ENCODE results near the gene CDK13.

Gene CDK13

GRCh38 chr7:39967406-39968161 lies 17.5 kb downstream of the CDK13 start:
- Histone ChIP-seq H3K36me3 (ENCODE audit: insufficient read depth, low read length) (no peaks in the 10 kb centered on the region), H3K9ac (ENCODE audit: low read depth, low read length) (no peak overlapping the region), H3K4me1 (ENCODE audit: insufficient read depth, low read length) (peaks cover 13% of the 10 kb centered on the region), H3K9me3 (ENCODE audit: control insufficient read depth, insufficient read depth, low read length) (no peaks in the 10 kb centered on the region)

GRCh38 chr7:39969431-39969830 lies 19.4 kb downstream of the CDK13 start:
- Histone ChIP-seq H3K9me3 (ENCODE audit: control insufficient read depth, insufficient read depth, low read length) (no peaks in the 10 kb centered on the region), H3K9ac (ENCODE audit: low read depth, low read length) (no peak overlapping the region), H3K36me3 (ENCODE audit: insufficient read depth, low read length) (no peaks in the 10 kb centered on the region), H3K4me1 (ENCODE audit: insufficient read depth, low read length) (peaks cover 13% of the 10 kb centered on the region)

- Histone ChIP-seq H3K36me3 (ENCODE audit: insufficient read depth, low read length) (no peaks in the 10 kb centered on the region), H3K4me1 (ENCODE audit: insufficient read depth, low read length) (peaks cover 16% of the 10 kb centered on the region), H3K9ac (ENCODE audit: low read depth, low read length) (no peak overlapping the region), H3K9me3 (ENCODE audit: control insufficient read depth, insufficient read depth, low read length) (no peaks in the 10 kb centered on the region)
Observed at GRCh38 chr7:39971924-39972323, 21.9 kb downstream of the CDK13 start.

GRCh38 chr7:39973801-39974200 lies 23.7 kb downstream of the CDK13 start:
- no peak overlapping the region for H3K9ac ChIP-seq (ENCODE audit: low read depth, low read length)
- H3K9me3 ChIP-seq (ENCODE audit: control insufficient read depth, insufficient read depth, low read length), result no peaks in the 10 kb centered on the region
- no peaks in the 10 kb centered on the region for H3K36me3 ChIP-seq (ENCODE audit: insufficient read depth, low read length)
- peaks cover 27% of the 10 kb centered on the region for H3K4me1 ChIP-seq (ENCODE audit: insufficient read depth, low read length)

- H3K9me3 ChIP-seq (ENCODE audit: control insufficient read depth, insufficient read depth, low read length), result no peaks in the 10 kb centered on the region
- H3K36me3 ChIP-seq (ENCODE audit: insufficient read depth, low read length), result no peaks in the 10 kb centered on the region
- H3K9ac ChIP-seq (ENCODE audit: low read depth, low read length), result no peak overlapping the region
- H3K4me1 ChIP-seq (ENCODE audit: insufficient read depth, low read length), result peaks cover 34% of the 10 kb centered on the region
Observed at GRCh38 chr7:39978230-39978934, 28.3 kb downstream of the CDK13 start.

GRCh38 chr7:39979406-39980073 lies 29.5 kb downstream of the CDK13 start:
- no peaks in the 10 kb centered on the region for H3K36me3 ChIP-seq (ENCODE audit: insufficient read depth, low read length)
- H3K9me3 ChIP-seq (ENCODE audit: control insufficient read depth, insufficient read depth, low read length), result no peaks in the 10 kb centered on the region
- H3K4me1 ChIP-seq (ENCODE audit: insufficient read depth, low read length), result peaks cover 34% of the 10 kb centered on the region
- H3K9ac ChIP-seq (ENCODE audit: low read depth, low read length), result no peak overlapping the region

GRCh38 chr7:39985398-39985918 lies 35.4 kb downstream of the CDK13 start:
- Histone ChIP-seq H3K9ac (ENCODE audit: low read depth, low read length) (no peak overlapping the region), H3K4me1 (ENCODE audit: insufficient read depth, low read length) (peaks cover 11% of the 10 kb centered on the region; the same call in 1 of the 2 replicates), H3K9me3 (ENCODE audit: control insufficient read depth, insufficient read depth, low read length) (no peaks in the 10 kb centered on the region), H3K36me3 (ENCODE audit: insufficient read depth, low read length) (peaks cover 4% of the 10 kb centered on the region)

- Histone ChIP-seq H3K9ac (ENCODE audit: low read depth, low read length) (no peak overlapping the region), H3K36me3 (ENCODE audit: insufficient read depth, low read length) (peaks cover 4% of the 10 kb centered on the region), H3K4me1 (ENCODE audit: insufficient read depth, low read length) (peaks cover 11% of the 10 kb centered on the region; the same call in 1 of the 2 replicates), H3K9me3 (ENCODE audit: control insufficient read depth, insufficient read depth, low read length) (no peaks in the 10 kb centered on the region)
Observed at GRCh38 chr7:39987641-39988347, 37.7 kb downstream of the CDK13 start.

- Histone ChIP-seq H3K4me1 (ENCODE audit: insufficient read depth, low read length) (no peaks in the 10 kb centered on the region), H3K9ac (ENCODE audit: low read depth, low read length) (no peak overlapping the region), H3K36me3 (ENCODE audit: insufficient read depth, low read length) (no peaks in the 10 kb centered on the region; the same call in 1 of the 2 replicates), H3K9me3 (ENCODE audit: control insufficient read depth, insufficient read depth, low read length) (no peaks in the 10 kb centered on the region)
Observed at GRCh38 chr7:40000734-40001315, 50.8 kb downstream of the CDK13 start.

GRCh38 chr7:40001649-40002048 lies 51.6 kb downstream of the CDK13 start:
- Histone ChIP-seq H3K4me1 (ENCODE audit: insufficient read depth, low read length) (no peaks in the 10 kb centered on the region), H3K9me3 (ENCODE audit: control insufficient read depth, insufficient read depth, low read length) (no peaks in the 10 kb centered on the region), H3K9ac (ENCODE audit: low read depth, low read length) (no peak overlapping the region), H3K36me3 (ENCODE audit: insufficient read depth, low read length) (no peaks in the 10 kb centered on the region; the same call in 1 of the 2 replicates)

- Histone ChIP-seq H3K9ac (ENCODE audit: low read depth, low read length) (no peak overlapping the region), H3K9me3 (ENCODE audit: control insufficient read depth, insufficient read depth, low read length) (no peaks in the 10 kb centered on the region), H3K36me3 (ENCODE audit: insufficient read depth, low read length) (no peaks in the 10 kb centered on the region; the same call in 1 of the 2 replicates), H3K4me1 (ENCODE audit: insufficient read depth, low read length) (0 out of 2 replicates have a peak, but pooled peaks cover 3% of the 10 kb centered on the region)
Observed at GRCh38 chr7:40003597-40003996, 53.5 kb downstream of the CDK13 start.

- H3K9me3 ChIP-seq (ENCODE audit: control insufficient read depth, insufficient read depth, low read length), result no peaks in the 10 kb centered on the region
- H3K9ac ChIP-seq (ENCODE audit: low read depth, low read length), result no peak overlapping the region
- H3K36me3 ChIP-seq (ENCODE audit: insufficient read depth, low read length), result no peaks in the 10 kb centered on the region; the same call in none of the 2 replicates
- H3K4me1 ChIP-seq (ENCODE audit: insufficient read depth, low read length), result 0 out of 2 replicates have a peak, but pooled peaks cover 3% of the 10 kb centered on the region
Observed at GRCh38 chr7:40008223-40008815, 58.3 kb downstream of the CDK13 start.

- Histone ChIP-seq H3K36me3 (ENCODE audit: insufficient read depth, low read length) (no peaks in the 10 kb centered on the region; the same call in 1 of the 2 replicates), H3K9ac (ENCODE audit: low read depth, low read length) (no peak overlapping the region), H3K4me1 (ENCODE audit: insufficient read depth, low read length) (0 out of 2 replicates have a peak, but pooled peaks cover 3% of the 10 kb centered on the region)
Observed at GRCh38 chr7:40009301-40009700, 59.2 kb downstream of the CDK13 start.

More at GRCh38 chr7:40009301-40009700, 59.2 kb downstream of the CDK13 start:
- no peaks in the 10 kb centered on the region for H3K9me3 ChIP-seq (ENCODE audit: control insufficient read depth, insufficient read depth, low read length)
